Measurements from ENCODE around the gene ALPK1.
"Not testable (repeated sequence)": the region's sequence is repeated elsewhere in the genome, so short reads cannot be mapped to it uniquely, and the experiment has no call there.

ALPK1 gene

DNA sequence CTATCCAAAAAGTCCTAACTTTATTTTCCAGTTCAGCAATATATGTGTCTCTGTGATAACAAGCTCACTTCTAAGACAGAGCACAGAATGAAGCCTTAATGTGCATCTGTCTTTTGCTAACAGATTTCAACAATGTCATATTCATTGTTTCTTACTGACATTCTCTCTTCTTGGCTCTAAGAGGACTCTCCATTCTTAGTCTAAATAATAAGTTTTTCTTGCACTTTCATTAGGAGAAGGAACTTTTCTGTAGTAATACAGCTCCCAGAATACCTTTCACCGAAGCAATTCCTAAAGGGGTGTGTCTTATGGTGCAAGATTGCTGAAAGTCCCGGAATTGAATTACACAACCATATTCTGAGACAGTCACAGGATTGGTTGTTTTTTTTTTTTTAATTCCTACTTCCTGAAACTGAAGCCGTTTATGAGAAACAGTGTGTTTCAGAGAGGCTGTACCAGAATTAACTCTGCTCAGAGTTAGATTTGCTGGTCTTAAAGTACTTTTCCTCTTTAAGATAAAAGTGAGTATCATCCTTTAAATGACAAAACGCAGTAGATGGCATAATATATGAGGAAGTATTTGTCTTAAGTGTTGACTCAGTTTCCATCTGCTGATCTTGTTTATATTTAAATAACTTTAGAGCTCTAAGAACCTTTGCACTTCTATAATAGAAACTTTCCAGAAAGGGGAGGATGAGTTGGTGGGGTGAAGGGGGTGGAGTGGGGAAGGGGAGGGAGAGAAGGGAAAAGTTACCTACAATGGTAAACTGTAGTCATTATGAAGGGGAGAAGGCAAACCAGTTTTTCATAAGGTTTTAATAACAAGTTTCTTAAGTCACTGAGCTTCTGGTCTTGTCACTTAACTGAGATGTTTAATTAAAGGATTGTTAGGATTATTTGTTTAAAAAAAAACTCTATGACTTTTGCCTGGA lies at the start of gene ALPK1:
Gene ALPK1, plus strand, starts transcription at position 421 of the 932 bp plus-strand sequence.
- no peak for DNase-seq

DNA sequence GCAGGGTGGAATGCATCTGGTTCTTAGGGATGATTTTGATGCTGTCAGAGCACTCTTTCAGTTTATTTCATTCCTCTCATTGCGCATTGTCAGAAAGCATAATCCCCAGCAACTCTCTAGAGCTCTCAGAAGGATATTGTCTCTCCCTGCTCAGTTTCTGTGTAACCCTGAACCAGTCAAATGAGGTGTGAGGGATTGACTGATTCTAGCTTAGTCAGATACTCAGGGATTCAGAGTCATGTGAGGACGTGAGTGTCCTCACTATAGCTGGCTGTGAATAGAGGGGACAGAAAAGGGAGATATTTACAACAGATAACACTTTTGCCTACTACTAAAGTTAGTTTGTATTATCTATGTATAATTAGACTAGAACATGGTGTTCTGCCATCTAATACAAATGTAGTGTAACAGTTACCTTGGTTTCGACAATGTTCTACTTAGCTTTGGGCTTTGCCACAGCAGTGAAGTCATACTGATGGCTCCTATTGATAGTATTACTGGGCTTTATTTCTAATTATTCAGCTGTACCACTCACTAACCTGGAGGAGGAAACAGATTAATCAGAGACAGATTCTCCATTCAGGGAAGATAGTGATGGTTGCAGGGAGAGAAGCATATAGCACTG lies 46.0 kb upstream of the ALPK1 start:
- DNase-seq: no peak

DNA sequence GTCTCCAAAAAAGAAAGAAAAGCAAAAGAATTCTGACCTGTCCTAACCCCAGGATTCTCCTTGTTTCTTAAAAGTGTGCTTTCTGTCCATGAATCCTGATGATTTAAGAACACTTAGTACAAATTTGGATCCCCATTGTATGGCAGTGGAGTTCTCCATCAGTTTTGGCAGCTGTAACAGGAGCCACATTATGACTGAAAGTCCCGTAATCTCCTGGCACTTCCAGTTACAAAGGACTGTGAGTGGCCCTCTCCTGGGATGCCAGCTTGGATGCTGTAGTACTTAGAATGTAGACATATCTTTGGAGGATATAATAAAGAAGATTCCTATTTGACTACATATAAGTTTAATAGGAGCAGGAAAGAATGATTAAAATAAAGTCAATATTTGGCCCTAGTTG lies 44.9 kb upstream of the ALPK1 start:
- DNase-seq: no peak

DNA sequence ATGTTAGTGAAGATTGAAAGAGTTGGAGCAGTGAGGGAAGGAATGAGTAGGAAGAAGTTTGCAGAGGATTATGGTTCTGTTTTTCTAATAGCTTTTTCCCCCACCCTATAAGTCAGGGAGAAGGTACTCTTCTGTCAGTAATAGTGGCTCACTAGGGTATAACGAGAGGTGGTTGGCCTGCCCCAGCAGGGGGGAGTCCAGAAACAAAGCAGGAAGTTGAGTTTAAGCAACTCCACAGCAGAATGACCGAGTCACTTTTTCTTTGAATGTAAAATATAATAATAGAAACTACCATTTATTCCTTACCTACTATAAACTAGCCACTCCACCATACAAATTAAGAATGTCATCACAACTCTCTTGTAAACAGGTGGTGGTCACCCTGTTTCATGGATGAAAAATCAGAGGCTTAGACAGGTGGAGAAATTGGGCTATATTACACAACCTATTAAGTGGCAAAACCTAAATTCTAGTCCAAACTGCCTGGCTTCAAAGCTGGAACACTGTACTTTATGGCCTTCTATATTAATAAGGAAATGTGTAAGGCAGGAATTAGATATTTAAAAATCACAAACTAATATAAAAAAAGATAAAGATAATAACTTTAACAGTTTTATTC lies 43.7 kb upstream of the ALPK1 start:
- DNase-seq: no peak

DNA sequence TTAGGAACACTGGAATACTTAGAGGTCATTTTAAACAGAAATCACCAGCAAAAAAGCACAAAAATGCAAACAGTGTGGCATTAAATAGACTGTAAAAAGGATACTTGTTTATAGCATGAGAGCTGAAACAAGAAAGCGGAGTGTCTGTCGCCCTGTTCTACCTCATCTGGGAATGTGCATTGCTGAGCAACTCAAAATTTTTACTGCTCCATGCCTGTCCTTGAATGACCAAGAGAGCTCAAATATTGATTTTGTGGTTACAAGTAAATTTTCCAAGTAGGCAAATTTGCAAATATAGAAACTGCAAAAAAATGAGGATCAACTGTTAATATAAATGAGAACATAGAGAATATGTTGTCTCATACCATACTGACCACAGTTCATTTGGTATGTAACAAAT lies 40.1 kb upstream of the ALPK1 start:
- no peak for DNase-seq

DNA sequence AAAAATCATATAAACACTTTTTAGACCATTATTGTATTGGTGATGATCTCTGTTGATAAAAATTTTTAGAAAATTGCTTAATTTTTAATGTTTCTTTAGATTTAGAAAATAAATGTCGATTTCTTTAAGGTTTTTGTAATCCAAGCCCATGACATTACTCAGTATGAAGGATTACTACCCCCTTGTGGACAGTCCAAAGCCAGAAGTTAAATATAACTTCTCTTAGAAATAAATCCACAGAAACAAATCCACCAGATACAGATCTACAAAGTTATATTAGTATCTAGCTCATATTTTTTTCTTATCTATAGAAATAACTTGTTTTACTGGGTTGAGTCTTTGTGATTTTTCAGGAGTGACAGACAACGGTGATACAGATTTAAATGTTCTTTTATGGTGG lies 30.3 kb upstream of the ALPK1 start:
- DNase-seq: no peak

DNA sequence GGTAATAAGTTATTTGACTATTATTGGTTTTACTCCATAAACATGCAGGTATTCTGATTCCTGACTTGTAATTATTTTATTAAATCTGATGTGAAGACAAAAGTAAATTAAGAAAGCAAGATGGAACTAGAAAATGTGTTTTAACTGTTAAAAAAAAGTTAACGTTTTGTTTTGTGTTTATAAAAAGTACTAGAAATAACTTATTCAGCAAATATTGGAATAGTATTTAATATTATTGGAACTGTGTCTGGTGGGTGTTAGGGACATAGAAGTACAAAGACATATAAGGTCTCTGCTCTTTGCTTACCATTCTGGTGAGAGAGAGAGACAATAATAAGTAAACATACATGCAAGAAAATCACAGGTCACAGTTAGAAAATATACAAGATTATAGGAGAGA lies 27.1 kb upstream of the ALPK1 start:
- no peak for DNase-seq

DNA sequence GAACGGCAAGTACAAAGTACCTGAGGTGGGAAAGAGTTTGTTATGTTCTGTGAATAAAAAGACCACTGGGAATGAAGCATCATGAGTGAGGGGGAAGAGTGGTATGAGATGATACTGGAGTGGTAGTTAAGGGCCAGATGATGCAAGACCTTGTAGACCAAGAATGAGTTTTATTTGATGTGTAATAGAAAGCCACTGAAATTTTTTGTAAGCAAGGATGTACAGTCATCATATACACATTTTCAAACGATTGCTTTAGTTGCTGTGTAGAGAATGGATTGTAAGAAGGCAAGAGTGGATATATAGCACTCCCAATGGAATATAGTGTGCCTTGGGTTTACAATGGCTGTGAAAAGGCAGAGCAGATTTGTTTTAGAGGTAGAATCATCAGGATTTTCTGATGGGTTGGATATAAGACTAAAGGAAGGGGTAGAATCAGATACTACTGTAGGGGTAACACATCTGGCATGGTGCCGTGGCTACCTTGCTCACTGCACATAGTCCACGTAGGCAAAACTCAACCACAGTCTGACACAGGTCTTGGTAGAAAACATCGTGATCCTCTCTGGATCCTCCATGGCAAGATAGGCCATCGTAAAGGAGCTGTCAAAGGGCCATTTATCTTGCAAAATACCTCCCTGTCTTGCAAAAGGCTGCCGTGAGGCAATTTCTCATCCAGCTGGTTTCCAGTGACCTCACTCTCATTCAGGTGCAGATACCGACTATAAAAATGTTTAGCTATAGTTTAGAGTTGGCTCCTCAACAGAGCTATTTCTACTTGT lies 26.3 kb upstream of the ALPK1 start:
- DNase-seq: no peak

DNA sequence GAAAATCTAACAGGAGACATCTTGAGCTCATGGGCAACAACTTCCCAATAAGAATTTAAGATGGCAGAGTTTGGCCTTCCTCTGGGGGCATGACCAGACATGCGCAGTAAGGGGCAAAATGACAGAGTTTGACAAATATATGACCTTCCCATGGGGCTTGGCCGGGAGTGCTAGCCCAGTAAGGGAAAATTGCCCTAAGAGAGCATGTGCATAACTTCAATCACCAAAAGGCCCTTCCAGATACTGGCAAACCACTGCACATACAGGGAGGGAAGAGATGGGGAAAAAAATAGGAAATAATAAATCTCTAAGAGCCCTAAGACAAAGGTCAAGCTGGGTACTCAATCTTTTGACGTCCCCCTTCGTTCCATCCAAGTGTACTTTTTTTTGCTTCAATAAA lies 24.9 kb upstream of the ALPK1 start:
- no peak for DNase-seq

DNA sequence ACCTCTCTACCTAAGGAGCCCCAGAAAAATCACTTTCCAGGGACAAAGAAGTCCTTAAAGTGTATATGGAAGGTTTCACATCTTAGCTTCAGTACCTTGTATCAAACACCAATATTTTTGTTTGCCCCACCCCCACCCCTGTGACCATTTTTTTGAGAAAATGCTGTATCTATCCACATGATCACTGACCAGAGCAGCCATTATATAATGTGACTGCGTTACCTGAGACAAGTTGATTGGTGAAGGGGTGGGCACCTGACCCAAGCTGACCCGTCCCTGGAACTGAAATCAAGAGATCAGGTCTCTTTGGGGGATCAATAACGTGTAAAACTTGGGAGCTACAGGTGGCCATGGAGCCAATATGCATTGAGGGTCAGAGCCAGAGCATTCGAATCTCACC lies 22.2 kb upstream of the ALPK1 start:
- DNase-seq: no peak

DNA sequence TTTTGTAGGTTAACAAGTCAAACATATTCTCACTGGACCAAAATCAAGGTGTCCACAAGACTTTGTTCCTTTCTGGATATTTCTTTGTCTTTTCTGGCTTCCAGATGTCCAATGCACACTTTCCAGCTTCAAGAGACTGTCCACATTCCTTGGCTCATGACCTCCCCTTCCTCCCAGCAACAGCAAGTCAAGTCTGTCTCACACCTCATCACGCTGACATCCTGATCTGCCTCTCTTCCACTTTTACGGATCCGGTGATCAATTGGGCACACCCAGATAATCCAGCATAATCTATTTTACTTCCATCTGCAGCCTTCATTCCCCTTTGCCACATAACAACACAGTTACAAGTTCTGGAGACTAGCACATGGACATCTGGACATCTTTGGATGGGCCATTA lies 21.1 kb upstream of the ALPK1 start:
- DNase-seq: no peak

DNA sequence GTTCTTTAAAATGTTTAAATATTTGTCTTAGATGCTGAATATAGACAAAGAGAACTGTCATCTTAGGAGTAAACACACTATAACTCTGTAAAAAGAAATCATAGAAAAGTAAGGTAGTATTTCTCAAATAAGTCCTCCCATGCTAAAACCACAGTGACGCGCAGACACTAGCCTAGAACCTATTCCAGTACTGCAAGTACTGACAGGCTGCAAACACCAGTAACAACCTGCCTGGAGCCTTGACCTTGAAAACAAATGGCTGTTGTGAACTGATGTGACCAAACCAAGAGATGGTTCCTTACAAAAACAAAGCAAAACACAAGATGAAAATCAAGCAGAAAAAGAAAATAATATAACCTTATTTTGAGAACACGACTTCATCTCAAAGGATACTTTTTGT lies 19.9 kb upstream of the ALPK1 start:
- DNase-seq: no peak

DNA sequence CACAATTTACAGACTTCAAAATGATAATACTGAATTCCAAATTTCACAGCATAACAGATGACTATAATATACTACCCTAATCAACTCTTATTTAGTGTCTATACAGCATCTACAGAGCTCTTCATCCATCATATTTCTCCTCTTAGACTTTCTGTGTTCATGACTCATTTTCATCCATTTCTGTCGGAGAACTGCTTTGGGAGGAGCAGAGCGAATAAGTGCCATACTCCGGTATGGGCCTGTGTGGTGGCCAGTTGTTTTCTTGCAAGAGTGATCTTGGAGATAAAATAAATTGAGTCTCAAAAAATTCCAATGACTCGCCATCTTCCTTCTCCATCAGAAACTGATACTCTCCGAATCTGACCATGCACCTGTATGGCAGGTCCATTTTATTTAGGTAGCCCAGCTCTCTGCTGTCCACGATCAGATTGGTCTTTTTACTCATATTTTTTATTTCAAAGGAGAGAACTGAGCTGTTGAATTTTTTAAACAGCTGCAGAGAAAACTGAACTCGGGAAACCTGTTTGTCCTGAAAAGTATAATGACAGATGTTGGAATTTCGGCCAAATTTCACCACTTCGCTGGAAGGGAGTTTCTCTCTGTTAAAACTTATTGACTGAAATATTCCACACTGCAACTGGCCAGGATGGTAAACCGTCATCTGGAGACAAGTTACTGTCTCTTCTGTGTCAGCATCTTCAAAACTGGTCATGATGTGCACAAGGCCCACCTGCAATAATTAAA lies 19.3 kb upstream of the ALPK1 start:
- DNase-seq: no peak

DNA sequence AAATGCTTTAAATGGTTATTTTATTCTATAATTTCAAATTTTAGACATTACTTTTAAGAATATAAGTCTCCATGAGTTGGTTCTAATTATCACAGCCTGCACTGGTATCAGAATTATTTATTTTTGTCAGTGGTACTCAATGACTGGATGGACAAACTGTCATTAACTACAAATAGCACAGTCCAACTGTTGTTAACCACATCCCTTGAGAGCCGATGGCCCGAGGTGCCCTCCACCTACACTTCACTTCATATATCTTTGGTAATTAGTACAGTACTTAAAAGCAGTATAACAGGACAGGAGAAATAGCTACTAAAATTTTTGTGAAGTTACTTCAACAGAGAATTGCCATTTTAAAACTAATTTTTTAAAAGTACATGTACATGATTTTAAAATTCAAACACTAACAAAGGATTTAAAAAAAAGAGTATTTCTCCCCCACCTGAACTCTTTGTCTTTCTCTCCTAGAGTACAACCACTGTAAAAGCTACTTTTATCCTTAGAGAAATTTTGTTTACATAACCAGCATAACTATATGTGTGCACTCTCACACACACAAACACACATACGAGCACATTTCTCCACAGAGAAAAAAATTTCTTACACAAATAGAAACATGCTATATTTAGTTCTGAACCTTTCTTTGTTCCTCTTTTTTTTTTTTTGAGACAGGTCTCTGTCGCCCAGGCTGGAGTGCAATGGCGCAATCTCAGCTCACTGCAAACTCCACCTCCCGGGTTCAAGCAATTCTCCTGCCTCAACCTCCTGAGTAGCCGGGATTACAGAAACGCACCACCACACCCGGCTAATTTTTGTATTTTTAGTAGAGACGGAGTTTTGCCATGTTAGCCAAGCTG lies 17.9 kb upstream of the ALPK1 start:
- no peak for DNase-seq

DNA sequence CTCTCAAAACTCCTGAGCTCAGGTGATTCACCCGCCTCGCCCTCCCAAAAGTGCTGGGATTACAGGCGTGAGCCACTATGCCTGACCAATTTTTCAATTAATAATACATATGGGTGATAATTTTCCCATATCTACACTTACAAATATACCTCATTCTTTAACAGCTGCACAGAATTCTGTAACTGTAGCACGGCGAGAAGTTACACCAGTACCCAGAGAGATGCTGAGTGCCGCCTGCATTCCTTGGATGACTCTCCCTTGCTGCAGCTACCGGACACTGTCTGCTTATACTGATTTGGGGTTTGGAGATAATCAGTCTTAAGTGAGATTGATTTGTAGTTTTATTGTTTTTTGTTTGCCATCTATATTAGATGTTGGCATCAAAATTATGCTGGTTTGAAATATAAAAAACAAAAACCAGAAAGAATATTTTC lies 17.3 kb upstream of the ALPK1 start:
- no peak for DNase-seq

DNA sequence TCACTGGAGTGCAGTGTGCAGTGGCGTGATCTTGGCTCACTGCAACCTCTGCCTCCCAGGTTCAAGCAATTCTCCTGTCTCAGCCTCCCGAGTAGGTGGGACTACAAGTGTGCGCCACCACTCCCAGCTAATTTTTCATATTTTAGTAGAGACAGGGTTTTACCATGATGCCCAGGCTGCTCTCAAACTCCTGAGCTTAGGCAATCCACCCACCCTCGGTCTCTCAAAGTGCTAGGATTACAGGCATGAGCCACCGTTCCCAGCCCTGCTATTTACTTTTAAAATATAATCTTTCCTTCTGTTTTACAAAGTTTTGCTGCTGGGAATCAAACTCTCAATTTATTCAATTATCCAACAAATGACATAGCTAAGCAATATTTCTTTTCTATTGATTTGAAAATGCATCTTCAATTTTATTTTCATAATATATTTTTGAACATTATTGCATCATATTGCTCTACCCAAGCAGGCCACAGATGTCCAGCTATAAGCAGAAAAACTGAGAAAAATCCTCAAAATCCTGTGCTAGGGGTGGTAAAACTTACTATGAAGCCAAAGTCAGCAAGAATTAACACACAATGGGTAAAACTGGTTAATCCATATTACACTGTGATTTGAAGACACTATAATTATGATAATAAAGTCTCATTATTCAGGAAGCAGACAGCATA lies 16.6 kb upstream of the ALPK1 start:
- DNase-seq: no peak

DNA sequence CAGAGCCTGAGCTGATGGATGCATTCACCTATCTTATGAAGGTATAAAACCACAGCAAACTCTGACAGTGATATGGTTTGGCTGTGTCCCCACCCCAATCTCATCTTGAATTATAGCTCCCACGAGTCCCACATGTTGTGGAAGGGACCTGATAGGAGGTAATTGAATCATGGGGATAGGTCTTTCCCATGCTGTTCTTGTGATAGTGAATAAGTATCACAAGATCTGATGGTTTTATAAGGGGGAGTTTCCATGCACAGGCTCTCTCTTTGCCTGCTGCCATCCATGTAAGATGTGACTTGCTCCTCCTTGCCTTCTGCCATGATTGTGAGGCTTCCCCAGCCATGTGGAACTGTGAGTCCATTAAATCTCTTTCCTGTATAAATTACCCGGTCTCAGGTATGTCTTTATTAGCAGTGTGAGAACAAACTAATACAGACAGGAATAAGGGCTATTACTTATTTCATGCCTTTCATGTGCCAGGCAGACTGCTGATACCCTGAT lies 15.2 kb upstream of the ALPK1 start:
- not testable (repeated sequence) for DNase-seq

DNA sequence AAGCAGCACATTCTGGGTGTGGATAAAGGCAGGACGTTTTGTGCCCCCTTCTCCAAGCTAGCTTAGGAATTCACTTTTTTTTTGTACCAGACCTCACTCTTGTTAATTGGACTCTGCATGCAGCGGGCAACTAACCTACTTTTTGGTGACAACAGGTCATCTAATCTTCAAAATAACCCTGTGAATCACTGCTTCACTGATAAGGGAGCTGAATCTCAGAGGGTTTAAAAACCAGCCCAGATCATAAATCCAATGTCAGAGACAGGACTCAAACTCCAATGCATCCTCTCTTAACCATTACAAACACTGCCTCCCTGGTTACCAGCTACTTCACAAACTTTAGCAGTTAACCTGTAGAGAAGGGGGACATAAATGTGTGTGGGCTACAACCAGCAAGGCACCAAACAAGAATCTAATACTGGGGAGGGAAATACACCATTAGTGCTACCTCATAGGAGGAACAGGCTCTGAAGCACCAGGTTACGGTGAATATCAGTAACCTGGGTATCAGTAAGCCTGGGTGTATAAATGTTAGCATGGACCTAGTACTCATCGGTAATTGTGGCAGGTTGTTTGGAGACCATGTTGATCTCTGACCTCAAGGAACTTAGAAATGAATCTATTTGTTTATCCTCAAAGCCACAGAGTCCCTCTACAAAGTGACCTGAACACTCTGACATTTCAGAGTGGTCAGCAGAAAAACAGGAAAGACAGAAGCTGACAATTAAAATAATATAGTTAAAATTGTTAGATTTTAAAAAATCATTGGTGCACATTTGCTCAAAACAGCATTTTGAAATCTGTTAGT lies 14.1 kb upstream of the ALPK1 start:
- no peak for DNase-seq

DNA sequence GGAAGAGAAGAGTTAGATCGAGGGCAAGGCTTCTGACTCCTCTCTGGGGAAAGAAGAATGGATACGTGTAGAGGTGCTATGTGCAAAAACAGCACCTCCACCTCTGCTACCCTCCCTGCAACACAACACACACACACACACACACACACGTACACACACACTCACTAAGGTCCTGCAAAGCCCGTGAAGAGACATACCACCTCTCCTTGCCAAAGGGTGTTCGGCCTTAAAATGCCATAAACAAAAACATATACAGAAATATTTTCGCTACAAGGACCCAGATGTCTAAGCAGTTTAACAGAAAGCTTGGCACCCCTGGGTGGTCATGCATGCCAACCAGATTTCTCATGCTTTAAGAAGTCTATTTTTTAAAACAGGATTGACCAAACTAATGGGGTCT lies 13.0 kb upstream of the ALPK1 start:
- no peak for DNase-seq
